ENCODE data around the gene TBC1D25.

DNA sequence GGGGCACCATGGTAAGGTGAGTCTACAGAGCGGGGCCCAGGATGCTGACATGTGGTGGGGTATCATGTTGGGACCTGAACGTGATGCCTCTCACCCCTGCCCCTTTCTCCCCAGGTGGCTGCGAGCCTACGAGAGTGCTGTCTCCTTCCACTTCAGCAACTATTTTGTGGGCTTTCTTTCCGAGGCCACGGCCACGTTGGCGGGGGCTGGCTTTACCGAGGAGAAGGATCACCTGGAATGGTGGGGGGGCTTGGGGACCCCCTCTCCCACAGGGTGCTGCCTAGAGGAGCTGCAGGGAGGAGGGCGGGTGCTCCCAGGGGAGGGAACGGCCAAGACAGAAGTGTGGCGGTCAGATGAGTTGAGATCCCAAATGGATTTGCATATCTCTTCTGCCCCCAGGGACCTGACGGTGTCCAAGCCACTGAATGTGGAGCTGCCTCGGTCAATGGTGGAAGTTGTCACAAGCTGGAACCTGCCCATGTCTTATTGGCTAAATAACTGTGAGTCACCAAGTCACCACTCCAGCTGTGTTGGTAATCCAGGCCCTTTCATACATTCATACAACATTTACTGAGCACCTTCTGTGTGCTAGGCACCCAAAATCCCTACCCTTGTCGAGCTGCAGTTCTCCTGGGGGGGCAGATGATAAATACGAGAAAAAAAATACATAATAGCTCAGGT is 25.2 kb upstream of the TBC1D25 start:
- TF ChIP-seq, protein P1, sequence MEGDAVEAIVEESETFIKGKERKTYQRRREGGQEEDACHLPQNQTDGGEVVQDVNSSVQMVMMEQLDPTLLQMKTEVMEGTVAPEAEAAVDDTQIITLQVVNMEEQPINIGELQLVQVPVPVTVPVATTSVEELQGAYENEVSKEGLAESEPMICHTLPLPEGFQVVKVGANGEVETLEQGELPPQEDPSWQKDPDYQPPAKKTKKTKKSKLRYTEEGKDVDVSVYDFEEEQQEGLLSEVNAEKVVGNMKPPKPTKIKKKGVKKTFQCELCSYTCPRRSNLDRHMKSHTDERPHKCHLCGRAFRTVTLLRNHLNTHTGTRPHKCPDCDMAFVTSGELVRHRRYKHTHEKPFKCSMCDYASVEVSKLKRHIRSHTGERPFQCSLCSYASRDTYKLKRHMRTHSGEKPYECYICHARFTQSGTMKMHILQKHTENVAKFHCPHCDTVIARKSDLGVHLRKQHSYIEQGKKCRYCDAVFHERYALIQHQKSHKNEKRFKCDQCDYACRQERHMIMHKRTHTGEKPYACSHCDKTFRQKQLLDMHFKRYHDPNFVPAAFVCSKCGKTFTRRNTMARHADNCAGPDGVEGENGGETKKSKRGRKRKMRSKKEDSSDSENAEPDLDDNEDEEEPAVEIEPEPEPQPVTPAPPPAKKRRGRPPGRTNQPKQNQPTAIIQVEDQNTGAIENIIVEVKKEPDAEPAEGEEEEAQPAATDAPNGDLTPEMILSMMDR (IDR thresholded peaks at IDR 0.05; ENCODE audit: insufficient read depth, low read depth, low read length) = no peak
- TF ChIP-seq EZH2 (IDR thresholded peaks at IDR 0.05; ENCODE audit: insufficient read depth, low read length) = no peak

All from astrocyte (in vitro differentiated cells and primary cell).